ENCODE results near the gene TMEM11.

DNA sequence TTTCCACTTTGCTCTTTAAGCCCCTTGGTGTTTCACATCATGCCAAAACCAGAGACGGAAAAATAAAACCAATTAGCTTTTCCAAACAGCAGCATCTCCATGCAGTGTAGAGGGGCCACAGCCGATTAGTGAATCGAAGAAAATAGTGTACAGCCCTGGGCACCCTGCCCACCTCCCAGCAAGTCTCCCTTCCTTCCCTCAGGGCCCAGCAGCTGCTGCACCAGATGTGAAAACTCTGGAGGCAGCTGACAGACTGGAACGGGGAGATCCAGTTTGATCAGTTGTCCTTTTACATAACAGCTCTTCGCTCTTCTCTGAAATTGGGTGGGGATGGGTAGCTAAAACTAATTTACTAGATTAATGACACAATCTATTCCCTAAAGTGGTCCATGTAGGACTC is 19.3 kb downstream of the TMEM11 start:
- TF ChIP-seq, protein P1, sequence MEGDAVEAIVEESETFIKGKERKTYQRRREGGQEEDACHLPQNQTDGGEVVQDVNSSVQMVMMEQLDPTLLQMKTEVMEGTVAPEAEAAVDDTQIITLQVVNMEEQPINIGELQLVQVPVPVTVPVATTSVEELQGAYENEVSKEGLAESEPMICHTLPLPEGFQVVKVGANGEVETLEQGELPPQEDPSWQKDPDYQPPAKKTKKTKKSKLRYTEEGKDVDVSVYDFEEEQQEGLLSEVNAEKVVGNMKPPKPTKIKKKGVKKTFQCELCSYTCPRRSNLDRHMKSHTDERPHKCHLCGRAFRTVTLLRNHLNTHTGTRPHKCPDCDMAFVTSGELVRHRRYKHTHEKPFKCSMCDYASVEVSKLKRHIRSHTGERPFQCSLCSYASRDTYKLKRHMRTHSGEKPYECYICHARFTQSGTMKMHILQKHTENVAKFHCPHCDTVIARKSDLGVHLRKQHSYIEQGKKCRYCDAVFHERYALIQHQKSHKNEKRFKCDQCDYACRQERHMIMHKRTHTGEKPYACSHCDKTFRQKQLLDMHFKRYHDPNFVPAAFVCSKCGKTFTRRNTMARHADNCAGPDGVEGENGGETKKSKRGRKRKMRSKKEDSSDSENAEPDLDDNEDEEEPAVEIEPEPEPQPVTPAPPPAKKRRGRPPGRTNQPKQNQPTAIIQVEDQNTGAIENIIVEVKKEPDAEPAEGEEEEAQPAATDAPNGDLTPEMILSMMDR (IDR thresholded peaks at IDR 0.05), result no peak
- no peak for TF ChIP-seq EZH2 (IDR thresholded peaks at IDR 0.05)
